ENCODE data around the gene TADA3.

TADA3 gene

GRCh38 chr3:9736831-9737230 is 55.4 kb downstream of the TADA3 start:
- no peak for DNase-seq (ENCODE audit: low read depth in 1 of 2, low spot score in 1 of 2)
- TF ChIP-seq REST (IDR thresholded peaks at IDR 0.05; ENCODE audit: insufficient replicate concordance, low read depth) (no peak), POLR2AphosphoS5 (IDR thresholded peaks at IDR 0.05; ENCODE audit: low read depth) (no peak), SPI1 (IDR thresholded peaks at IDR 0.05; ENCODE audit: borderline replicate concordance, low read depth) (no peak), CTCF (IDR thresholded peaks at IDR 0.05; ENCODE audit: insufficient read depth, low read length) (no peak), GABPA (IDR thresholded peaks at IDR 0.05; ENCODE audit: low read depth) (no peak)
- Histone ChIP-seq H3K27me3 (ENCODE audit: insufficient read depth, poor library complexity, severe bottlenecking) (no peaks in the 10 kb centered on the region), H3K4me3 (replicated peaks; ENCODE audit: insufficient read depth, low read length) (no peak overlapping the region), H3K27ac (replicated peaks) (no peak overlapping the region)

DNA sequence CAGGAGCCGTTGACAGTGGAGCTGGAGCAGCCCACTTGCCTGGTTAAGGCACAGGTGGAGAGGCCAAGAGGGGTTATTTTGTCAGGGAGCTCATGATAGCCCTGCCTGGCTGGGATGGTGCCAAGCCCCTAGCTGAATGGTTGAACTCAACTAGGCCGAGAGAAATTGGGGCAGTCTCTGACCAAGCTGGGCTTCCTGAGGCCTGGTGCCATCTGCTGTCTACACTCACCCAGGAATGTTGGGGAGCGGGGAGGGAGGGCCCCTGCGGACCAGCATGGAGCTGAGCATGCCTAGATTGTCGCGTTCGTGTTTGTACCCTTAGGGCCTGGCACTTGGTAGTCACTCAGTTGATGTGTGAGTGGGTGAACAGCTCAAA is 59.5 kb downstream of the TADA3 start:
- Histone ChIP-seq H3K4me3 (replicated peaks; ENCODE audit: insufficient read depth, low read length) (peak overlapping the region; percentile 90), H3K27ac (replicated peaks) (peak overlapping the region; percentile 100), H3K27me3 (ENCODE audit: insufficient read depth, poor library complexity, severe bottlenecking) (no peaks in the 10 kb centered on the region)
- DNase-seq (ENCODE audit: low read depth in 1 of 2, low spot score in 1 of 2) = peak in 1 of 2 experiments; percentile 11
- TF ChIP-seq POLR2AphosphoS5 (IDR thresholded peaks at IDR 0.05; ENCODE audit: low read depth) (no peak), CTCF (IDR thresholded peaks at IDR 0.05; ENCODE audit: insufficient read depth, low read length) (no peak)

GRCh38 chr3:9732080-9732739 is 60.1 kb downstream of the TADA3 start:
- peak in 1 of 2 experiments; percentile 68 for DNase-seq (ENCODE audit: low read depth in 1 of 2, low spot score in 1 of 2)

More at GRCh38 chr3:9732080-9732739, 60.1 kb downstream of the TADA3 start:
- Histone ChIP-seq H3K4me3 (replicated peaks; ENCODE audit: insufficient read depth, low read length) (peak overlapping the region; percentile 90), H3K27ac (replicated peaks) (peak overlapping the region; percentile 100), H3K27me3 (ENCODE audit: insufficient read depth, poor library complexity, severe bottlenecking) (no peaks in the 10 kb centered on the region)
- no peak for TF ChIP-seq GABPA (IDR thresholded peaks at IDR 0.05; ENCODE audit: low read depth)
- no peak for TF ChIP-seq SPI1 (IDR thresholded peaks at IDR 0.05; ENCODE audit: borderline replicate concordance, low read depth)
- TF ChIP-seq REST (IDR thresholded peaks at IDR 0.05; ENCODE audit: insufficient replicate concordance, low read depth) = no peak
- TF ChIP-seq POLR2AphosphoS5 (IDR thresholded peaks at IDR 0.05; ENCODE audit: low read depth) = no peak
- TF ChIP-seq CTCF (IDR thresholded peaks at IDR 0.05; ENCODE audit: insufficient read depth, low read length) = no peak
